HFF-Myc (cell line): ENCODE measurements around the gene CYP4A22.

Experiments used
- DNase-seq: peaks from one replicate; pipeline ENCODE4 v3.0.0-alpha.2; 2011; ENCODE audit warnings: low read depth; ENCODE audit errors: extremely low read depth
- H3K4me3 ChIP-seq: replicated peaks from 2 replicates; pipeline ENCODE4 v1.5.1; 2011; ENCODE audit warnings: low read depth, mild to moderate bottlenecking, control low read depth, low read length
- CTCF ChIP-seq: IDR thresholded peaks from 2 replicates; pipeline ENCODE4 v1.5.1; 2012; ENCODE audit warnings: mild to moderate bottlenecking, low read depth, low read length, control low read depth; ENCODE audit errors: missing control alignments

Gene CYP4A22

GRCh38 chr1:47178020-47178419, 40.8 kb downstream of the CYP4A22 start:
- no peak for DNase-seq
- no peak overlapping the region for H3K4me3 ChIP-seq
- TF ChIP-seq CTCF: no peak

- H3K4me3 ChIP-seq: 0 out of 2 replicates have a peak overlapping the region, but pooled peaks have one; percentile 40
- DNase-seq: no peak
- TF ChIP-seq CTCF: no peak
Measured at GRCh38 chr1:47178654-47179016, 41.4 kb downstream of the CYP4A22 start.

- H3K4me3 ChIP-seq: peak overlapping the region; percentile 40
- peak; percentile 93 for TF ChIP-seq CTCF
- peak; percentile 86 for DNase-seq
Measured at GRCh38 chr1:47179017-47179987, 42.1 kb downstream of the CYP4A22 start.

GRCh38 chr1:47179988-47180563, 42.8 kb downstream of the CYP4A22 start:
- TF ChIP-seq CTCF: no peak
- no peak for DNase-seq
- peak overlapping the region; percentile 40; the same call in 1 of the 2 replicates for H3K4me3 ChIP-seq

GRCh38 chr1:47180603-47181094, 43.4 kb downstream of the CYP4A22 start:
- TF ChIP-seq CTCF: no peak
- no peak overlapping the region for H3K4me3 ChIP-seq
- no peak for DNase-seq

- H3K4me3 ChIP-seq: no peak overlapping the region
- no peak for DNase-seq
- TF ChIP-seq CTCF: no peak
Measured at GRCh38 chr1:47181095-47181954, 44.1 kb downstream of the CYP4A22 start.
